HepG2 (cell line): ENCODE data around the gene PCBP1. TPM values are rescaled to one million over a fixed set of nuclear protein-coding genes. Genes with fewer than 3 reads are reported as not detected.

Experiments
- ETV5 ChIP-seq: IDR thresholded peaks from 2 replicates; pipeline ENCODE4 v1.6.1; 2018; ENCODE audit warnings: missing biosample characterization, missing genetic modification reagents, inconsistent platforms, borderline replicate concordance
- GABPB1 ChIP-seq: IDR thresholded peaks from 2 replicates; pipeline ENCODE4 v1.6.1; 2016; ENCODE audit warnings: mild to moderate bottlenecking, missing genetic modification reagents, moderate library complexity, missing compliant biosample characterization
- GTF3A ChIP-seq: sonication (generic); formaldehyde crosslinking; conservative IDR thresholded peaks from 2 replicates; pipeline ENCODE4 v1.4.0; 2020; ENCODE audit warnings: mild to moderate bottlenecking, missing genetic modification reagents
- KMT2B ChIP-seq: IDR thresholded peaks from 2 replicates; pipeline ENCODE4 v1.6.1; 2016; ENCODE audit warnings: missing genetic modification reagents, missing compliant biosample characterization
- MBD4 ChIP-seq: IDR thresholded peaks from 2 replicates; pipeline ENCODE4 v1.6.1; 2012; ENCODE audit warnings: low read length, inconsistent platforms, borderline replicate concordance
- NFATC3 ChIP-seq: sonication (generic); formaldehyde crosslinking; IDR thresholded peaks from 2 replicates; pipeline ENCODE4 v1.5.1; 2020; ENCODE audit warnings: mild to moderate bottlenecking, missing genetic modification reagents
- PBX2 ChIP-seq: IDR thresholded peaks from 2 replicates; pipeline ENCODE4 v1.6.1; 2016; ENCODE audit warnings: control low read depth
- PHF21A ChIP-seq: sonication (generic); formaldehyde crosslinking; IDR thresholded peaks from 2 replicates; pipeline ENCODE4 v1.5.0; 2020; ENCODE audit warnings: mild to moderate bottlenecking, missing genetic modification reagents
- RNF2 ChIP-seq: fragments of 450-650 bp; conservative IDR thresholded peaks from 2 replicates; pipeline ENCODE4 v1.6.1; 2016; ENCODE audit warnings: low read depth
- SETDB1 ChIP-seq: sonication (generic); formaldehyde crosslinking; IDR thresholded peaks from 2 replicates; pipeline ENCODE4 v1.5.1; 2020; ENCODE audit warnings: missing genetic modification reagents, mild to moderate bottlenecking, borderline replicate concordance
- SRSF1 ChIP-seq: fragments of 200-400 bp; formaldehyde crosslinking; optimal IDR thresholded peaks from 2 replicates; pipeline ENCODE3; 2017; ENCODE audit warnings: mild to moderate bottlenecking, low read depth, low read length, moderate library complexity
- ZNF512B ChIP-seq: sonication (generic); formaldehyde crosslinking; IDR thresholded peaks from 2 replicates; pipeline ENCODE4 v1.5.1; 2020; ENCODE audit warnings: missing genetic modification reagents, mild to moderate bottlenecking, borderline replicate concordance
- ZNF530 ChIP-seq: sonication (generic); formaldehyde crosslinking; IDR thresholded peaks from 2 replicates; pipeline ENCODE4 v1.5.0; 2020; ENCODE audit warnings: low read depth, mild to moderate bottlenecking, missing genetic modification reagents
- ZNF567 ChIP-seq: sonication (generic); formaldehyde crosslinking; IDR thresholded peaks from 2 replicates; pipeline ENCODE4 v1.8.1; 2023; ENCODE audit warnings: mild to moderate bottlenecking, missing genetic modification reagents, borderline replicate concordance
- ZNF605 ChIP-seq: sonication (generic); formaldehyde crosslinking; IDR thresholded peaks from 2 replicates; pipeline ENCODE4 v1.8.0; 2022; ENCODE audit warnings: mild to moderate bottlenecking, missing genetic modification reagents
- ZNF703 ChIP-seq: sonication (generic); formaldehyde crosslinking; IDR thresholded peaks from 2 replicates; pipeline ENCODE4 v1.5.1; 2020; ENCODE audit warnings: missing genetic modification reagents, mild to moderate bottlenecking, moderate library complexity, borderline replicate concordance
- ZNF713 ChIP-seq: sonication (generic); formaldehyde crosslinking; IDR thresholded peaks from 2 replicates; pipeline ENCODE4 v1.4.0; 2020; ENCODE audit warnings: mild to moderate bottlenecking, missing genetic modification reagents
- polyA plus RNA-seq, 8 experiments: library from polyadenylated mRNA; depleted of rRNA in 3 of 8; stranded (reverse) in 7 of 8; unstranded in 1 of 8; fragments of >200 nt; fragmentation: Illumina TruSeq in 4 of 8; extraction: Trizol in 4 of 8; gene quantifications; 2 replicates each; pipeline versions ENCODE4 v1.2.1 to v1.2.3, GENCODE V29; 2011 to 2016; ENCODE audit warnings: low read depth in 4 of 8, missing spikeins in 1 of 8, mixed read lengths in 1 of 8; ENCODE audit not compliant: insufficient read depth in 1 of 8
- total RNA-seq, 5 experiments: library from RNA; depleted of rRNA; stranded (reverse); fragments of >200 nt; fragmentation: Illumina TruSeq; extraction: Trizol; gene quantifications; 2 replicates each; pipeline ENCODE4 v1.2.3, GENCODE V29; 2016; ENCODE audit warnings: low read depth in 1 of 5
- TF ChIP-seq, protein P1 (sequence below): sonication (generic); formaldehyde crosslinking; IDR thresholded peaks from 2 replicates; pipeline ENCODE4 v1.4.0; 2020; ENCODE audit warnings: missing genetic modification reagents
- TF ChIP-seq, protein P2 (sequence below): sonication (generic); formaldehyde crosslinking; IDR thresholded peaks from 2 replicates; pipeline ENCODE4 v1.8.1; 2023; ENCODE audit warnings: mild to moderate bottlenecking, missing genetic modification reagents, borderline replicate concordance
- TF ChIP-seq, protein P3 (sequence below): IDR thresholded peaks from 2 replicates; pipeline ENCODE4 v1.4.0; 2020; ENCODE audit warnings: mild to moderate bottlenecking, missing genetic modification reagents

PCBP1 gene
- total and polyA plus RNA-seq, 2 of the 13 experiments (the other 11 are each of a cell fraction or from before 2014, with no cell fraction given) = 32.0 to 137 TPM

DNA sequence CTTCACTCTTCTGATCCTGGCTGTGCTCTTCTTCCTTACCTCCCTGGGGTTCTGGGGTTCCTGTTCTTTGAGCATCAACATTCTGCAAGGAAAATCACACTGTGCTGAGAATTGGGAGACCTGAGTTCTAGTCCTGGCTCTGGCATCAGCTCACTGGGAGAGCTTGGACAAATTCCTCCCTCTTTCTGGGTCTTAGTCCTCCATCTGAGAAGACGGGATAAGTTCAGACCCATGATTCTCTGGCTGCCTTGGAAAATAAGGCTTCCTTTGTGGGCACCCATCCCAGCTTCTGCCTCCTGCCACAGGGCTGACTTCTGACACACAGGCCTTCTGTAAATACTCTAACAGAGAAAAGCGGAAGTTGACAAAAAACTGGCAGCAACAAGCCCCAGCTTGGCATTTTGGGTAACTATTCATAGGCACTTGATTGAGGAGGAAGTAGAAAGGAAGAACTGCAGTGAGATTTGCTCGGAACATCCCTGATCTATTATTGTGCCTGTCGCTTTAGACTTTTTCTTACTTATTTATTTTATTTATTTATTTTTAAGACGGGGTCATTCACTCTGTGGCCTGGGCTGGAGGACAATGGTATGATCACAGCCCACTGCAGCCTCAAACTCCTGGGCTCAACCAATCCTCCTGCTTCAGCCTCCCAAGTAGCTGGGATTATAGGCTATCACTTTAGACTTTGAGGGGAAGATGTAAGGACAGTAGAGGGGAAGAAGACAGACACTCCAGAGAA lies 7.9 kb downstream of the PCBP1 start (continued):
- peak; percentile 3; the same call in 1 of the 2 replicates for TF ChIP-seq PBX2 (CRISPR knock-in tag)
- no peak for TF ChIP-seq ZNF512B
- no peak for TF ChIP-seq SRSF1
- TF ChIP-seq, protein P1, sequence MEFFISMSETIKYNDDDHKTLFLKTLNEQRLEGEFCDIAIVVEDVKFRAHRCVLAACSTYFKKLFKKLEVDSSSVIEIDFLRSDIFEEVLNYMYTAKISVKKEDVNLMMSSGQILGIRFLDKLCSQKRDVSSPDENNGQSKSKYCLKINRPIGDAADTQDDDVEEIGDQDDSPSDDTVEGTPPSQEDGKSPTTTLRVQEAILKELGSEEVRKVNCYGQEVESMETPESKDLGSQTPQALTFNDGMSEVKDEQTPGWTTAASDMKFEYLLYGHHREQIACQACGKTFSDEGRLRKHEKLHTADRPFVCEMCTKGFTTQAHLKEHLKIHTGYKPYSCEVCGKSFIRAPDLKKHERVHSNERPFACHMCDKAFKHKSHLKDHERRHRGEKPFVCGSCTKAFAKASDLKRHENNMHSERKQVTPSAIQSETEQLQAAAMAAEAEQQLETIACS = no peak
- TF ChIP-seq MBD4 = no peak
- TF ChIP-seq, protein P2, sequence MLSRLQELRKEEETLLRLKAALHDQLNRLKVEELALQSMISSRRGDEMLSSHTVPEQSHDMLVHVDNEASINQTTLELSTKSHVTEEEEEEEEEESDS (CRISPR knock-in tag) = peak; percentile 72; the same call in 1 of the 2 replicates
- no peak for TF ChIP-seq GTF3A (CRISPR knock-in tag)
- TF ChIP-seq NFATC3 (CRISPR knock-in tag) = no peak
- peak; percentile 81 for TF ChIP-seq GABPB1 (CRISPR knock-in tag)
- TF ChIP-seq ZNF703 (CRISPR knock-in tag) = no peak
- peak; percentile 90 for TF ChIP-seq ETV5
- TF ChIP-seq KMT2B (CRISPR knock-in tag) = no peak; the same call in 1 of the 2 replicates
- no peak for TF ChIP-seq RNF2
- TF ChIP-seq ZNF713 = no peak
- TF ChIP-seq SETDB1 (CRISPR knock-in tag) = no peak
- TF ChIP-seq ZNF567 = no peak
- TF ChIP-seq PHF21A = peak; percentile 82
- TF ChIP-seq ZNF605 = peak; percentile 74
- TF ChIP-seq ZNF530 (CRISPR knock-in tag) = no peak
- TF ChIP-seq, protein P3, sequence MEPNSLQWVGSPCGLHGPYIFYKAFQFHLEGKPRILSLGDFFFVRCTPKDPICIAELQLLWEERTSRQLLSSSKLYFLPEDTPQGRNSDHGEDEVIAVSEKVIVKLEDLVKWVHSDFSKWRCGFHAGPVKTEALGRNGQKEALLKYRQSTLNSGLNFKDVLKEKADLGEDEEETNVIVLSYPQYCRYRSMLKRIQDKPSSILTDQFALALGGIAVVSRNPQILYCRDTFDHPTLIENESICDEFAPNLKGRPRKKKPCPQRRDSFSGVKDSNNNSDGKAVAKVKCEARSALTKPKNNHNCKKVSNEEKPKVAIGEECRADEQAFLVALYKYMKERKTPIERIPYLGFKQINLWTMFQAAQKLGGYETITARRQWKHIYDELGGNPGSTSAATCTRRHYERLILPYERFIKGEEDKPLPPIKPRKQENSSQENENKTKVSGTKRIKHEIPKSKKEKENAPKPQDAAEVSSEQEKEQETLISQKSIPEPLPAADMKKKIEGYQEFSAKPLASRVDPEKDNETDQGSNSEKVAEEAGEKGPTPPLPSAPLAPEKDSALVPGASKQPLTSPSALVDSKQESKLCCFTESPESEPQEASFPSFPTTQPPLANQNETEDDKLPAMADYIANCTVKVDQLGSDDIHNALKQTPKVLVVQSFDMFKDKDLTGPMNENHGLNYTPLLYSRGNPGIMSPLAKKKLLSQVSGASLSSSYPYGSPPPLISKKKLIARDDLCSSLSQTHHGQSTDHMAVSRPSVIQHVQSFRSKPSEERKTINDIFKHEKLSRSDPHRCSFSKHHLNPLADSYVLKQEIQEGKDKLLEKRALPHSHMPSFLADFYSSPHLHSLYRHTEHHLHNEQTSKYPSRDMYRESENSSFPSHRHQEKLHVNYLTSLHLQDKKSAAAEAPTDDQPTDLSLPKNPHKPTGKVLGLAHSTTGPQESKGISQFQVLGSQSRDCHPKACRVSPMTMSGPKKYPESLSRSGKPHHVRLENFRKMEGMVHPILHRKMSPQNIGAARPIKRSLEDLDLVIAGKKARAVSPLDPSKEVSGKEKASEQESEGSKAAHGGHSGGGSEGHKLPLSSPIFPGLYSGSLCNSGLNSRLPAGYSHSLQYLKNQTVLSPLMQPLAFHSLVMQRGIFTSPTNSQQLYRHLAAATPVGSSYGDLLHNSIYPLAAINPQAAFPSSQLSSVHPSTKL (CRISPR knock-in tag) = peak; percentile 66
